Activated CD4-positive, alpha-beta T cell treated with anti-CD3 and anti-CD28 coated beads, Interleukin-2, amount 50 U/mL, for 24 hours (primary cell): ENCODE data around the gene PRKAR1B.

Experiments used
- DNase-seq, 2 donors: peaks; one replicate each; pipeline ENCODE4 v3.0.0-alpha.2; 2020; ENCODE audit warnings: low read depth in 1 of 2, low spot score in 1 of 2

PRKAR1B gene

DNA sequence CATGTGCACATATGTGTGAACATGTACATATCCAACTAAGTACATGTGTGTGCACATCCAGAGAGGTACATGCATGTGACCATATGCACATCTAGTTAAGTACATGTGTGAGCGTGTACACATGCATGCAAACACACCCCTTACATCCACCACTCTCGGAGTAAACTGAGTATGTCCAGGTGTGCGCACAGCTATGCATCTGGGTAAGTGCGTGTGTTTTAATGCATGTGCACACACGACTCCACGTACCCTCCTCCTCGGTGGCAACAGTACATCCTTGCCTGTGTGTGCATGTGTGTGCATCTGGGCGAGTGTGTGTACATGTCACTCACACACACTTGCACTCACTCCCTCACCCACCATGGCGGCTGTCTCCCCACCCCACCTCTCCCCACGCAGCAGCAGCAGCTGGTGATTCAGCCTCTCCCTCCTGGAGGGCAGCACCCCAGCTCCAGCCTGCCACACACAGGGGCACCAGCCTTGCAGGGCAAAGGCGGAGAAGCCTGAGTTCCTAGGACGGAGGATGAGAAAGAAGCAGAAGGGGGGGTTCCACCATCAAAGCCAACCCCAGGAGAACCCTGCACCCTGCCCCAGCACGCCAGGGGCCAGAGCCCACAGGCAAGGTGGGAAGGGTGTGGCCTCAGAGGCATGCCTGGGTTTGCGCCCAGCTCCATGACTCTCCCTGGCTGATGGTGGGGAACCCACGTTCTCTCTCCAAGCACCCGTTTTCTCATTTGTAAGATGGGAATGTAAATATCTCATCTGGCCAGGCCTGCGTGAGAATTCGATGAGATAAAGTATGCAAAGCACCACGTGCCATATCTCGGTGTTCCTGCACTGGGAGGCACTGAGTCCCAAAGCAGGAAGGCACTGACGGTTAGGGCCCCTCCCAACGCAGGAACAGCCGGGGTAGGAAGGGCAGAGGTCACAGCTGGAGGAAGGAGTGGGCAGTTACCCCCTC is 28.3 kb downstream of the PRKAR1B start:
- no peak for DNase-seq

DNA sequence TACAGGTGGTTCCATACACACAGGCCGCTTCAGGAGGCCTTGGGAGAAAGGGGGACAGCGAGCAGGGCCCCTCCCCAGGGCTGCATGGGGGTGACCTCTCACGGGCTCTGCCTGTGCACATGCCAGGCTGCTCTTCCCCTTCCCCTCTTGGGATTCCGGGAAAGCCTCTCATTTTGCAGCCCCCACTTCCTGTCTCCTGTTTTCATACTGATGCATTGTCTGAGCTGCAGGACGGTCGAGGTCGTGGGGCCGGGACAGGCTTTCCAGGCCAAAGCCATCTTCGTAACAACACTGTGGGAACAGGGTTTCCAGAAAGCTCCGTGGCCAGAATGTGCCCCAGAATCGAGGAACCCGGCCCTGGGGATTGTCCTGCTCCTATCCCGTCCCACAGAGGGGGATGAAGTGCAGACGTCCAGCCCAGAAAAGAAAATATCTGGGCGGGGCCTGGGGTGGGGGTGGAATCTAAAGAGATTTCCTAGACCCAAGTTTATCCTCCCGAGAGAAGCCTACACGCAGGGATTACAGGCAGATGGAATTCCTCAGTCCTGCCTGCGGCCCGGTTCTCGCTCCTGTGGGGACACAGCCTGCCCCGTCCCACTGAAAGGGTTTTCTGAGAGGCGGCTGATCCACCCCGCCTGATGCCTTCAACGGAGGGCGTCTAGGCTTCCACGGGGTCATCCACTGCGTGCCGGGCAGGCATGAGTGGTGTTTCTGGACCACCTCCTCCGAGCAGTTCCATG is 30.1 kb downstream of the PRKAR1B start:
- no peak for DNase-seq

DNA sequence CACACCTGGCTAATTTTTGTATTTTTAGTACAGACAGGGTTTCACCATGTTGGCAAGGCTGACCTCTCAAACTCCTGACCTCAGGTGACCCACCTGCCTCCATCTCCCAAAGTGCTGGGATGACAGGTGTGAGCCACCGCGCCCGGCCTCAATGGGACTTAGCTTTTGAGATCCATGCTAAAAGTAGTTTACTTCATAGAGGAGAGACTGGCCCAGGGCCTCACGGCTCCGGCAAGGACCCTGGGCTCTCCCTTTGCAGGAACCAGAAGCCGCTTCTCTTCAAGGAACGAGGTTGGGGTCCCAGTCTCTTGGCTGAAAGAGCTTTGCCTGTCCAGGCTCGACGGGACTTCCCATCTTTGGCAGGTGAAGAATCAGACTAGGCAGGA is 30.7 kb downstream of the PRKAR1B start:
- no peak for DNase-seq

DNA sequence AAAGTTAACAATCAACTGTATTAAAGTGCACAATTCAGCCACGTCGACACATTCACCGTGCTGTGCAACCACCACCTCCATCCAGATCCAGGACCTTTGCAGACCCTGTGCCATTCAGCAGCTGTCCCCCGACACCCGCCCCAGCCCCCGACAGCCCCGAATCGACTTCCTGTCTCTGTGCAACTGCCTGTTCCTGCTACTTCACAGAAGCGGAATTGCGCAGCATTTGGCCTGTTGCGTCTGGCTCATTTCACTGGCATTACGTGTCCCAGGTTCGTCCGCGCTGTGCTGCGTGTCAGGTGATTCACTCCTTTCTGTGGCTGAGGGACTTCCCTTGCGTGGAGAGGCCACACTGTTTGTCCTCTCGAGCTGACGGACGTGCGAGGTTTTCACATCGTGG is 33.8 kb downstream of the PRKAR1B start:
- DNase-seq = no peak

DNA sequence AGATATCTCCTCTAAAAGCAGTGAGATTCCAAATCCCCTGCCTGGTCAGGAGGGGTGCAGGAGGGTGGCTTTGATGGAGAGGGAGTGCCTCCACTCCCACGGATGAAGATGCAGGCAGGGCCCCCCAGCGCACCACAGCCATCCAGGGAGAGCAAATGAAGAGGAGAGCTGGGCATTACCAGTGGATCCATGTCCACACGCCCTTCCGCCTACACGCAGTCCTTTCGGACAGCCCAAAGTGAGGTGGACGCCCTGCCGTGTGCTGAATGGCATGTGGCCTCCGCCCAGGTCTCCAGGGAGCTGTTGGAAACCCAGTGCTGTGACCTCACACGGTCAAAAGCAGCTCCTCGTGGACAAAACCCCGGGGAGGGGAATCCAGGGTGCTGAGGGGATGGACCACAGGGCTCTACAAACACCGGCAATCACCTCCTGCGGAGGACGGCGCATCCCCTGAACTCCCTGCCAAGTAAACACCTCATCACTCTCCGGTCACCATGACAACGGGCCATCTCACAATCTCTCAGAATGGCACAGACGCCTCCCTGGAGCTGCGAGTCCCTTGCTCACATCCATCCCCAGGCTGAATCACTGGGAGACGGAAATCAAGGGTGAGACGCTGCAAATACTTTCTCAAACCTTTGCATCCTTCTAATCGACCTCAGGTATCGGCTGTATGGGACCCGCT is 35.6 kb downstream of the PRKAR1B start:
- no peak for DNase-seq

DNA sequence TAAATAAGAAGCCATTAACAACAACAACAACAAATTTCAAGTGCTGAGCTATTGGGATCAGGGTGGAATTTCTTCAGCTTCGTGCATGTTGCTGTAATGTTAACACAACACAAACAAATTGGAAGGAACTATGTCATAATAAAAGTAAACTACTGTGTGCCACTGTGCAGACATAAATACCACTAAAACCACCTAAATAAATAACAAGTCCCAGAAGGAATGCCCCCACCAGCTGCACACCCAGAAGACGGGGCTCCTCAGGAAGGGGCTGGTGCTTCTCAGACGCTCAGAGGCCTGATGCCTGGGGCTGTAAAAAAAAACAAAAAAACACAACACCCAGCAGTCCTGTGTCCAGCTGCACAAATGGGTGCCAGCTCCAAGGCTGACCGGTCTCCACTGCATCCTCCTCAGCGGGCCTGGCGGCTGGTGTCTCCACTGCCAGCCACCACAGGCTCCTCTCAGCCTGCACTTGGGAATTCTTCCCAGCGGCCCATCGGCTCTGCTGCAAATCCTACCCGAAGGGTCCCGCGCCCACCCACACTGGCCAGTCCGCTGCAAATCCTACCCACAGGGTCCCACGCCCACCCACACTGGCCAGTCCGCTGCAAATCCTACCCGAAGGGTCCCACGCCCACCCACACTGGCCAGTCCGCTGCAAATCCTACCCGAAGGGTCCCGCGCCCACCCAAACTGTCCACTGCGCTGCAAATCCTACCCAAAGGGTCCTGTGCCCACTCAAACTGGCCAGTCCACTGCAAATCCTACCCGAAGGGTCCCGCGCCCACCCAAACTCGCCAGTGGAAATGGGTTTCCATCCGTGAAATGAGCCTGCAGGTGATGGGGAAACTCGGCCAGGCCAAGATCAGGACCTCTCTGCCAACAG is 36.4 kb downstream of the PRKAR1B start:
- no peak for DNase-seq

DNA sequence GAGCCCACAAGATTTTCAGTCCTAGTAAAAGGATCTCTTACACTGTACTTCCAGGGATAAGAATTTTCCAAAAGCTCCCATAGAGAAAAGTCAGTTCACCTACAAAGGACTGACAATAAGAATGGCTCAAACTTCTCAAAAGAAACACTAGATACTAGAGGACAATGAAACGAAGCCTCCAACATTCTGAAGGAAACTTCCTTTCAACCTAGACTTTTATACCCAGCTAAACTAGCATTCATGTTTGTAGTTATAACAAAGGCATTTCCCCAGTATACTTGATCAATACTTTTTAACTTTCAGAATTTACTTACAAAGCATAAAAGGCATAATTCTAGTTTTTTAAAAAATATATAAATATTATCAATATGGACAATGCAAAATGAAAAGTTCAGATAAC is 41.5 kb downstream of the PRKAR1B start:
- DNase-seq = no peak

DNA sequence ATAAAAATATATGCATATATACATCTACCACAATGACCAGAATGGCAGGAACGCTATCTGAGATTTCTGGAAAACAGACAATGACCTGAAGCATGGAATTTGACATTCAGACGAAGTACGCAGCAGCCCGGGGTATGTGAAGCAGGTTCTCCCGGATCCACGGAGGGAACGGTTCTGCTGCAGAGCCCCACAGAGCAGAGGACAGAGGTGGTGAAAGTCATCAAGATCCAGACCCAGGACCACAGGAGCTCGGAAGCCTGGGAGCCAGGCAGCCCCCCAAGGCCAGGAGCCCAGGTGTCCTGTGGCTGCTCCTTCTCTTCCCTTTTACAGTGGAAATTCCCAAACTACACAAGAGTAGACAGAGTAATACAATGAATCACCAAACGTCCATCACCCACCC is 42.7 kb downstream of the PRKAR1B start:
- DNase-seq = no peak

DNA sequence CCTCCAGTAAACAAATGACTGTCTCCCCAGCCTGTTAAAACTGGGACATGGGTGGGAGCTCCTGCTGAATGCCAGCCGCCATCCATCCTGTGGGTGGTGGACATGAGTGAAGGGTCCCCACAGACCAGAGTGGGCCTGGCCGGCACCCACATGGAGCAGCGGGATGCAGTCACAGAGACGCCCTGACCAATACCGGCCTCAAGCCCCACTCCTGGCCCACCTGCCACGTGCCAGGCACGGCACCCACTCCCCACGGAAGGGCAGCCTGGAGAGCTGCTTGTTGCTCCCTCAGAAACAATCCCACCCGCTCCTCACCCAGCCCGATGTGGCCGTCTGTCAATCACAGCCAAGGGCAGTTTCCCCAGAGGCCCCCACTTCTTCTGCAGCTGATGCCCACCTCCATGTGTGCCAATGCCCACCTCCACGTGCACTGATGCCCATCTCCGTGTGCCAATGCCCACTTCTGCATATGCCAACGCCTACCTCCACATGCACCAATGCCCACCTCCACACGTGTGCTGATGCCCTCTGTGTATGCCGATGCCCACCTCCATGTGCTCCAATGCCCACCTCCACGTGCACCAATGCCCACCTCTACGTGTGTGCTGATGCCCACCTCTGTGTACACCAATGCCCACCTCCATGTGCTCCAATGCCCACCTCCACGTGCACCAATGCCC is 43.4 kb downstream of the PRKAR1B start:
- no peak for DNase-seq

DNA sequence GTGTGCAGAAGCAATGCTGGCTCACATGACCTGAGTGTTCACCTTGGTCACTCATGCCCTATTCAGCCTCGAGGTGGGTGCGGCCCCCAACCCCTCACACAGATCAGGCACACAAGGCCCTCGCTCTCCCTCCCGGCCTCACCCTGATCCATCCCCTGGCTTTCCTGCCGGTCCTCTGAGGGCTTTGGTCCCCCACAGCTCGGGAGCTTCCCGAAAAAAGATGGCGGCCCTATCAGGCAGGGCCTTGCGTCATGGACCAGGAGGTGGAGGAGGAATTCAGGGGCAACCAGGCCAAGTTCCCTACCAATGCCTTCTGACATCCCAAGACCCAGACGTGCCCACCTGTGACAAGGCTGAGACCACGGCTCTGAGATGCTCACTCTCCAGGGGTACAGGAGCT is 44.3 kb downstream of the PRKAR1B start:
- no peak for DNase-seq

DNA sequence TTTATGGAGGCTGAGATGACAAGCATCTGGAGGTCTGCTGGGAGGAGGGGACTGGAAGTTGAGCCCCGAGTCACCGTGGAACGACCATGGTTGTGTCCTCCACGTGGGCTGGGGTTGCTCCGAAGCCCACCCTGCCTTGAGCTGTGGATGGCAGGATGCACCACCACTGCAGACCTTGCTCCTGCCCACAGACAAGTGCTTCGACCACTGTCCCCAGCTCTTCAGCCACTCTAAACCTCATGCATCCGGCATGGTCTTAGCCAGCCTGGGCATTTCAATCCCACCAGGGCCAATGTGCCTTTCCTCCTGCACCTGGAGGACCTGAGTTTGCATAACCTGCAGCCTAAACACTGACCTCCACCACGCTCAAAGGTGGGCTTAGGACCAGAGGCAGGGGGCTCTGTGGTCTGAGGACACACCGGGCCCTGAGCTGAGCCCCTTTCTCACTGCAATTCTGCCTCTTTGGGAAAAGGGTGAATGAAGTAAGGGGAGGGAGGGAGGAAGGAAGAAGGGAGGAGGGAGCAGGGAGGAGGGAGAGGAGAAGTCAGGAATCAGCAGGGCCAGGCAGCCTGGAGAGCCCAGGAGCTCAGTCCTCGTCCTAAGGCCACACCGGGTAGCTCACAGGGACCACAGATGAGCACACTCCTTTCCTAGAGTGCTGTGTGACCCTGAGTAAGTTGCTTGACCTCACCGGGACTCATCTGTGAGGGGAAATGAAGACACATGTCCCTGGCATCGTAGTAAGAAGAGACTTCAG is 45.4 kb downstream of the PRKAR1B start:
- no peak for DNase-seq

DNA sequence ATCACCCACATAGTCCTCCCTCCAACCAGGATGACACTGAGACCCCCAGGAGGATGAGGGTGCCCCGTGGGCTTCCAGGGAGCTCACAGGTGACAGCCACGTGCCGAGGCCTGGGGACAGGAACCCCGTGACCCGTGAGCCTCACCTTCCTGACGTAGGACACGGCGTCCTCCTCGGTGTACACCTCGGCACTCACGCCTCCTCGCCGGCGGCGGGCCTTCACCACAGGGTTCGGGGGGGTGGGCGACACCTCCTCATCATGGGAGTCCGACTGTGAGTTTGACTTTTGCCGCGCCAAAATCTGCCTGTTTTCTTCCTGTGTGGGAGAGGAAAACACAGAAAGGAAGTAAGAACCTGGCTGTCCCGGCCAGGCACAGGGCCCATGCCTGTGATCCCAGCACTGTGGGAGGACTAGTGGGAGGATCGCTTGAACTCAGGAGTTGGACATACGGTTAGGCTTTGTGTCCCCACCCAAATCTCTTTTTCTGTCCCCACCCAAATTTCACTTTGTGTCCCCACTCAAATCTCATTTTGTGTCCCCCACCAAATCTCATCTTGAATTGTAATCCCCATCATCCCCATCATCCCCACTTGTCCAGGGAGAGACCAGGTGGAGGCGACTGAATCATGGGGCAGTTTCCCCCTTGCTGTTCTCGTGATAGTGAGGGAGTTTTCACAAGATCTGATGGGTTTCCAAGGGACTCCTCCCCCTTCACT is 46.5 kb downstream of the PRKAR1B start:
- no peak for DNase-seq

DNA sequence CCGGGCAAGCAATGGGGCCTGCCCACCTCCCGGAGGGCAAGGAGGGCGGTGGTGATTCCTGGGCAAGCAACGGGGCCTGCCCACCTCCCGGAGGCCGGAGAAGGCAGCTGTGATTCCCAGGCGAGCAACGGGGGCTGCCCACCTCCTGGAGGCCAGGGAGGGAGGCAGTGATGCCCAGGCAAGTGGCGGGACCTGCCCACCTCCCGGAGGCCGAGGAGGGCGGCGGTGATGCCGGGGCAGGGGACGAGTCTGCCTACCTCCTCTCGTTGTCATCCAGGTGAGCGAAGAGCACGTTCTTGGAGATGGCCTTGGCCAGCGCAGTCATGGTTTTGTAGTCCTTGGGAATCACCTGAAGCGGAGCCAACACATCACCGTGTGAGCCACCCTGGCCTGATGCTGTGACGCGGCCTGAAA is 50.1 kb downstream of the PRKAR1B start:
- DNase-seq = no peak

DNA sequence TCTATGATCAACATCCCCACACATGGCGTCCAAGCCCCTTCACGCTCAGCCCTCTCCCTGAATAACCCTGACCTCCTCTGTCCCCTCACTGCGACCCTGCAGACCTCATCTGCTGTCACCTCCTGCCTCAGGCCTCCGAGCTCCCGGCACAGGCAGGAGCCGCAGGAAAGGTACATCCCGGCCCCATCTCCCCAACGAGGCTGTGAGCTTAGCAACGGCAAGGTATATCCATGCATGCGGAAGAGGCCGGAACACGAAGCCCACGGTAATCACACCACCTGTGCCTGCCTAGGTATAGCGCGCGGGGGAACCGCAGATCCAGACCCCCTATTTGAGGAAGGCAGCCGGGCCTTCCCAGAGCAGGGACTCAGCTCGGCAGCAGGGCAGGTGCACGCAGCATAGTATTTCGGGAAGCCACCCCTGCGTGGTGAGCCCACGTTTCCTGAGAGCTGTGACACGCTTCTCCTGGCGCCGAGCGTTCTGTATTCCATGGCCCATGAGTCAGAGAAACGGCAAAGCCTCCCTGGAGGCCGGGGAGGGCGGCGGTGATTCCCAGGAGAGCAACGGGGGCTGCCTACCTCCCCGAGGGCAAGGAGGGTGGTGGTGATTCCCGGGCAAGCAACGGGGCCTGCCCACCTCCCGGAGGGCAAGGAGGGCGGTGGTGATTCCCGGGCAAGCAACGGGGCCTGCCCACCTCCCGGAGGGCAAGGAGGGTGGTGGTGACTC is 50.7 kb downstream of the PRKAR1B start:
- no peak for DNase-seq

DNA sequence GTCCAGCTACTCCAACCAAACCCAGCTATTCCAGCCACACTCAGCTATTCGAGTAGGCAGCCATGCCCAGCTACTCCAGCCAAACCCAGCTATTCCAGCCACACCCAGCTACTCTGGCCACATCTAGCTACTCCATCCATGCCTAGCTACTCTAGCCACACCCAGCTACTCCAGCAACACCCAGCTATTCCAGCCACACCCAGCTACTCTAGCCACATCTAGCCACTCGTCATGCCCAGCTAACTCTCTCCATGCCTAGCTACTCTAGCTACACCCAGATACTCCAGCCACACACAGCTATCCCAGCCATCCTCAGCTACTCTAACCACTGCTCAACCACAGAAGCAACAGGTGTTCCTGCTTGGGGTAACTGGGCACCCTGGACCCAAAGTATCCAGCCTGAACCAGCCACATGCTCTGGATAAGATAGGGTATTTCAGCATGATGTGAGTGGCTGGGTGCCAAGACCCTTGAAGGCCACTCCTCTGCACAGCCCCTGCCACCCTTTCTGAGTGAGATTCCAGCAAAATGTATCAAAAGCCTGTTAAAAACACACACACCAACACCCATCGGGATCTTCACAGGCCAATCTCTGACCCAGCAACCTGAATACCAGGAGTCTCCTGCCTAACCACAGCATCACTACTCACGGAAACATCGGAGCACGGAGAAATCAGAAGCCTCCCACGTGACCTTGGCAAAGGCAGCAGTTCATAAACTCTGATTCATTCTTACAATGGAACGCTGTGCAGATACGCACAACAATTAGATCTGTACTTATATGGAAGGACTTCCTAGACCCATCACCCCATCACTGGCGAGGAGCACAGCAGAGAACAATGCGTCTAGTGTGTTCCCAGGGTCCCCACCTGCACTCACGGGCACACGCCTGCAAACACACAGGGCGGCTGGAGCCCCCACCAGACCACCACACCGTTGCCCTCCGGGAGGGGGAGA is 52.3 kb downstream of the PRKAR1B start:
- DNase-seq = no peak

DNA sequence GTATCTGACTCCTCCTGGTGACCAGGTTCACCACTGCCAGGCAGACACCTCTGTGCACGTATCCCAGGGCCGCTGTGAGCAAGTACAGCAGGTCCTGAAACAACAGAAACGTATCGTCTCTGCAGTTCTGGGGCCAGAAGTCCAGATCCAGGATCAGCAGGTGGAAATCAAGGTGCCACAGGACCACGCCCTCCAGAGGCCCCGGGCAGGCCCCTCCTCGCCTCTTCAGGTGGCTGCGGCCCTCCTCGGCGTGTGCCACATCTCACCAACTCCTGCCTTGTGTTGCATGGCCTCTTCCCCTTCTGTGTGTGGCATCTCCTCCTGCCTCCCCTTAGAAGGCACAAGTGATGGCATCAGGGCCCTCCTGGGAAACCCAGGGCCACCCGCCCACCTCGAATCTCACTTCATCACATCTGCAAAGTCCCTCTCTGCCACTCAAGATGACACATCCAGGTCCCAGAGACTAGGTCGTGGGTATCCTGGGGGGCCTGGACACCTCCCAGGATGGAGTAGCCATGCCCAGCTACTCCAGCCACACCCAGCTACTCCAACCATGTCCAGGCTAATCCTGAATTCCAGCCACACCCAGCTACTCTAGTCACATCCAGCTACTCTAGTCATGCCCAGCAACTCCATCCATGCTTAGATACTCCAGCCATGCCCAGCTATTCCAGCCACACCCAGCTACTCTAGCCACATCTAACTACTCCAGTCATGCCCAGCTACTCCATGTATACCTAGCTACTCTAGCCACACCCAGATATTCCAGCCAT is 53.2 kb downstream of the PRKAR1B start:
- no peak for DNase-seq
